GM21737 (cell line): ENCODE data around the gene TBC1D3B.
"Not testable (repeated sequence)": the region's sequence is repeated elsewhere in the genome, so short reads cannot be mapped to it uniquely, and the experiment has no call there.

Experiments used
- ATAC-seq: cut with Tn5 transposase; IDR thresholded peaks from one replicate; pipeline ENCODE4 v1.9.1; 2021; ENCODE audit warnings: mild to moderate bottlenecking, moderate library complexity; ENCODE audit not compliant: unreplicated experiment

TBC1D3B gene

DNA sequence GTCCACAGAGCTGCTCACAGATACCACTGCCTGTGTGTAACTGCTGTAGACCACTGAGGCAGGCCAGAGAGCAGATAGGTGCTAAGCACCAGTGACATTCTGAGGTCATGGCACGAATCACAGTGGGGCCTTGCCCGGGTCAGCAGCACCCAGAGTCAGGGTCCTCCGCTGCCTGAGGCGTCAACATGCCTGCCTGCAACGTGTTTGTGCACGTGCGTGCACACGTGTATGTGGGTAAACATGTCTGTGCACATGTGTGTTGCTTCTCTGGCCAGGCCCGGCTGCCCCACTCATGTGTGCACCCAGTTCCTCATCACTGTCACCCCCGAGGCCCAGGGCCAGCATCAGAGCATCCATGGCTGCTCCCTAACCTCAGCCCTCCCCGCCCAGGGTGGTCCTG lies at the start of gene TBC1D3B:
TBC1D3B (minus strand) TSS at position 101 of the 400 bp plus-strand sequence. CDS start 1,586 bp downstream, outside the sequence.
- not testable (repeated sequence) for ATAC-seq

DNA sequence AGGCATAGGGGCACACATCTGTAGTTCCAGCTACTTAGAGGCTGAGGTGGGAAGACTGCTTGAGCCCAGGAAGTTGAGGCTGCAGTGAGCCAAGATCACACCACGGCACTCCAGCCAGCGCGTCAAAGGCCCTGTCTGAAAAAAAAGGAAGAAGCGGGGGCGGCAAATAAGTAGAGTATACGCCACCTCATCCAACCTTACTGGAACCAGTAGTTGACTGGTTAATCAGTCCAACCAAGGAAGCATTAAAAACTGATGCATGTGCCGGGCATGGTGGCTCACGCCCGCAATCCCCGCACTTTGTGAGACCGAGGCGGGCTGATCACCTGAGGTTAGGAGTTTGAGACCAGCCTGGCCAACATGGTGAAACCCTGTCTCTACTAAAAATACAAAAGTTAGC lies 46.5 kb upstream of the TBC1D3B start:
- not testable (repeated sequence) for ATAC-seq

DNA sequence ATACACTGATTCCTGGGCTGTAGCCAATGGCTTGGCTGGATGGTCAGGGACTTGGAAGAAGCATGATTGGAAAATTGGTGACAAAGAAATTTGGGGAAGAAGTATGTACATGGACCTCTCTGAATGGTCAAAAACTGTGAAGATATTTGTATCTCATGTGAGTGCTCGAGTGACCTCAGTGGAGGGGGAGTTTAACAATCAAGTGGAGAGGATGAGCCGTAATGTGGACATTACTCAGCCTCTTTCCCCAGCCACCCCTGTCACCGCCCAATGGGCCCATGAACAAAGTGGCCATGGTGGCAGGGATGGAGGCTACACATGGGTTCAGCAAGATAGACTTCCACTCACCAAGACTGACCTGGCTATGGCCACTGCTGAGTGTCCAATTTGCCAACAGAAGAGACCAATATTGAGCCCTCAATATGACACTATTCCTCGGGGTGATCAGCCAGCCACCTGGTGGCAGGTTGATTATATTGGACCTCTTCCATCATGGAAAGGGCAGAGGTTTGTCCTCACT lies 45.2 kb upstream of the TBC1D3B start:
- not testable (repeated sequence) for ATAC-seq

DNA sequence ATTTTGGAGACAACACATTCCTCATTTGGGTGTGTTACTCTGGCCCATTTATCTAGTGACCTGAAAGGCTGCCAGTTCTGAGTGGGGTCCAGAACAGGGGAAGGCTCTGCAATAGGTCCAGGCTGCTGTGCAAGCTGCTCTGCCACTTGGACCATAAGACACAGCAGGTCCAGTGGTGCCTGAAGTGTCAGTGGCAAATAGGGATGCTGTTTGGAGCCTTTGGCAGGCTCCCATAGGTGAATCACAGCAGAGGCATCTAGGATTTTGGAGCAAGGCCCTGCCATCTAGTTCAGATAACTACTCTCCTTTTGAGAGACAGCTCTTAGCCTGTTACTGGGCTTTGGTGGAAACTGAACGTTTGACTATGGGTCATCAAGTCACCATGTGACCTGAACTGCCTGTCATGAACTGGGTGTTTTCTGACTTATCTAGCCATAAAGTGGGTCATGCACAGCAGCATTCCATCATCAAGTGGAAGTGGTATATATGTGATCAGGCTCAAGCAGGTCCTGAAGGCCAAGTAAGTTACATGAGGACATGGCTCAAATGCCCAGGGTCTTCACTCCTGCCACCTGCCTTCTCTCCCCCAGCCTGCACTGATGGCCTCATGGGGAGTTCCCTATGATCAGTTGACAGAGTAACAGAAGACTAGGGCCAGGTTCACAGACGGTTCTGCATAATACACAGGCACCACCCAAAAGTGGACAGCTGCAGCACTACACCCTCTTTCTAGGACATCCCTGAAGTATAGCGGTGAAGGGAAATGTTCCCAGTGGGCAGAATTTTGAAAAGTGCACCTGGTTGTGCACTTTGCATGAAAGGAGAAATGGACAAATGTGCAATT lies 44.5 kb upstream of the TBC1D3B start:
- not testable (repeated sequence) for ATAC-seq

DNA sequence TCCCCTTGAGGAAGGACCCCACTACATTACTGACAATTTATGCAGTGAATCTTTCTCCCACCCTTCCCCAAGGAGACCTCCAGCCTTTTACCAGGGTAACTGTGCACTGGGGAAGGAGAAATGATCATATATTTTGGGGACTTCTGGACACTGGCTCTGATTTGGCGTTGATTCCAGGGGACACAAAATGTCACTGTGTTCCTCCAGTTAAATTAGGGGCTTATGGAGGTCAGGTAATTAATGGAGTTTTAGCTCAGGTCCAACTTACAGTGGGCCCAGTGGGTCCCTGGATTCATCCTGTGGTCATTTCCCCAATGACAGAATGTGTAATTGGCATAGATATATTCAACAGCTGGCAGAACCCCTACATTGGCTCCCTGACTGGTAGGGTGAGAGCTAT lies 43.1 kb upstream of the TBC1D3B start:
- not testable (repeated sequence) for ATAC-seq

DNA sequence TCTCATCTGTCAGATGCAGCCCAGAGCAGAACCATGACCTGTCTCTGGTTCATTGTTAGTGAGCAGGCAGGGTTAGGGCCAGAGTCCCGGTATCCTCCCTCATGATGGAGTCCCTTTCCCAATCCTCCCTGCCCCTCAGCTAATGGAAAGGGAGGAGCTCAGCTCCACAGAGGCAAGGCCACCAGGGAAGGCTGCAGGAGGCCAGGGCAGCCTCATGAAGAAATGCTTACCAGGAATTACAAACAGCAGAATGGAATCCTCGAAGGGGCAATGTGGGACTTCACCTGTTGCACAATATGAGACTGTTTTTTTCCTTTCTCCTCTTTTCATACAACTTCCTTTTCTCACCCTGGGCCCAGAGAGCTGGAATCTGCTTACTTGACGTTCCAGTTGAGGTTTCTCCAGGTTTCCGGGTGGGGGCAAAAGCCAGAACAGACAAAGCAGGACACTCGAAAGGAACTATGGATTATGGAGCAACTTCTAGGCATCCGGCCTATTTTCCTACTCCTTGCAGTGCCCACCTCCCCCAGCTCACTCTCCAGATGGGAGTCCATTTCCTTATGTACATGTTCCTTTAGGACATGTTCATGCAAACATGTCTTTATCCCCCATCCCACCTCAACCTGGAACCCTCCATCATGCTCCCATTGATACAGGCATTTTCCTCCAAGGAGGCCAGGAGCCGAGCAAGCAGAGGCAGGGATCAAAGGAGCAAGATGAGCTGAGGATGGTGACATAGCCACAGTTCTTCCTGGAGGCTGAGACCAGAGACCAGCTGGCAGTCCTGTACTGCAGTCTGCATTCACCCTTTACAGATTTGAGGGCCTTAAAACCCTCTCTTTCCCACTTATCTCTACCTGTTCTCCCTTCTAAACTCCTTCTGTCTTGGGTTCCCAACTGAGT lies 39.2 kb upstream of the TBC1D3B start:
- not testable (repeated sequence) for ATAC-seq

DNA sequence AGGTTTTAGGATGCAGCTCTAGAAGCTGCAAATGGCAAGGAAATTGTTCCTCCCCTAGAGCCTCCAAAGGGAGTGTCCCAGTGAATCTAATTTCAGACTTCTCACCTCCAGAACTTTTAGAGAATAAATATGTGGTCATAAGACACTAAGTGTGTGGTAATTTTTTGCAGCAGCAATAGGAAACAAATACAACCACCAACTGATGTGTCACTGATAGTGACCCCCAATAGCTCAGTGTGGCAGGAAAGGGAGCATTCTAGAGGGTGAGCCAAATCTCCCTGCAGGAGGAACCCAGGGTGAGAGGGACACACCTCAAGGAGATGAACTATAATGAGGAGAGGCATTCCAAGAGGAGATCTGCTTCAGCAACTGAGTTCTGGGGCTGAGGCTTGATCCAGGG lies 38.5 kb upstream of the TBC1D3B start:
- no peak for ATAC-seq

DNA sequence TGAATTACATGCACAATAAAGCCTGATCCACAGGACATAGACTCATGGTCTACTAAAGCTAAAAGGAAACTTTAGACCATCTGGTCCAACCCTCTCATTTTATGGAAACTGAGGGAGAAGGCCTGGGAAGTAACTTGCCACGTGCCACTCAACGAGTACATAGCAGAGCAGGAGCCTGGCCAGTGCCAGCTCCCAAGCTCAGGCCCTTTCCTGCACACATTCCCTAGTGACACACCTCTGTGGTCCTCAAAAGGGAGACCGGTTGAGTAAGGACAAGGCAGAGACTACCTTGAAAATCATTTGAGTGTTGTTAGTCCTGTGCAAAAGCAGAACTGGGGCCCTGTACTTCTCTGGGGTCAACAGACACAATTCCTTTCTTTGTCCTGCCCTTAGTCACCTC lies 37.3 kb upstream of the TBC1D3B start:
- no peak for ATAC-seq

DNA sequence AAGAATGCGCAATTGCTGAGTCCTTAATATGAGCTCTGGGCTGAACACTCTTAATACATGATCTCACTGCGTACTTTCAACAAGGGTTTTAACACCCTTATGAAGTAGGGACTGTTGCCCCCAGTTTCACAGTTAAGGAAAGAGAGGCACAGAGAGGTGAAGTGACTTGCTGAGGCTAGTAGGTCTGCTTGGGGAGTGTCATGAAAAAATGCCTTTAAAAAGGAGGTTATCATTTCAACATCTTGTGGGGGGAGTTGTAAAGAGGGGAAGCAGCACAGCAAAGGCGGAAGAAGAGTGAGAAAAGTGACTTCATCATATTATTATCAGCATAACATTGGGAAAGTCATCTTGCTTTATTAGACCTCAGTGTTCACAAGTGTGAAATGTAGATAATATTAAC lies 36.5 kb upstream of the TBC1D3B start:
- no peak for ATAC-seq

DNA sequence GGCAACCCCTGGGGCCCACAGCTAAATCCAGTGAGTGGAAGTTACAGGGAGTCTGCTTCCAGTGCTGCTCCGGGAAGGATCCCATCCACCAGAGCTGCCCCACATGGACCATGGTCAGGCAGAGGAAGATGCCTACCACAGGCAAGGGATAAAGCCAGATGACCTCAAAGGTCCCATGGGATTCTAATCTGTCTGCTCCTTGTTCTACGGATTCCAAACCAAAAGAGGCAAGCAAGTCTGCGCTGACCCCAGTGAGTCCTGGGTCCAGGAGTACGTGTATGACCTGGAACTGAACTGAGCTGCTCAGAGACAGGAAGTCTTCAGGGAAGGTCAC lies 35.8 kb upstream of the TBC1D3B start:
- no peak for ATAC-seq

DNA sequence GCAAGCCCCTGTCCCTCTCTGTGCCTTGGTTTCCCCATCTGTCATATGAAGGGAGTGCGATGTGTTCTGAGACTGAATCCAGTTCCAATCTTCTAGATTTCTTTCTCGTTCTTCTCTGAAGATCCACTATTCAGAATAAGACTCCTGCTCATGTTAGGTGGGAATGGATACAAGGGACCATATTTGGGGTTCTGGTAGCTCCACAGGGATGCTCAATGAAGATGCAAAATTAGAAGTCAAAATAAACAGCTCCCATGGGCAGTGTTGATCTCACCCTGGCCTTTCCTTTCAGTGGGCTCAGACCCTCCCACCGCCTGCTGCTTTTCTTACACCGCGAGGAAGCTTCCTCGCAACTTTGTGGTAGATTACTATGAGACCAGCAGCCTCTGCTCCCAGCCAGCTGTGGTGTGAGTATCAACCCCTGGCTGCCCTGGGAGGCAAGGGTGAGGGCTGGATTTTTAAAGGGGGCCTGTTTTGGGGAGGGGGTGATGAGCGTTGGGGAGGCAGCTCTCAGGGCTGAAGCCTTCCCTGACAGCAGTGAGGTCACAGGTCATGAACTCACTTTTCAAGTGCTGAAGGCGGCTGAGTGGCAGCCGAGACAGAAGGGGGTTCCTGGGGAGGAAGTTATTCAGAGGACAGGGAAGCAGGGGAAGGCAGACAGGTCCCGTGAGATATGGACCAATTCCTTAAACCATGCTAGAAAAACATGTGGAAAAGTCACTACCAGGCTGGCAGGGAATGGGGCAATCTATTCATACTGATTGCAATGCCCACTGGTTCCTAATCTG lies 35.2 kb upstream of the TBC1D3B start:
- not testable (repeated sequence) for ATAC-seq

DNA sequence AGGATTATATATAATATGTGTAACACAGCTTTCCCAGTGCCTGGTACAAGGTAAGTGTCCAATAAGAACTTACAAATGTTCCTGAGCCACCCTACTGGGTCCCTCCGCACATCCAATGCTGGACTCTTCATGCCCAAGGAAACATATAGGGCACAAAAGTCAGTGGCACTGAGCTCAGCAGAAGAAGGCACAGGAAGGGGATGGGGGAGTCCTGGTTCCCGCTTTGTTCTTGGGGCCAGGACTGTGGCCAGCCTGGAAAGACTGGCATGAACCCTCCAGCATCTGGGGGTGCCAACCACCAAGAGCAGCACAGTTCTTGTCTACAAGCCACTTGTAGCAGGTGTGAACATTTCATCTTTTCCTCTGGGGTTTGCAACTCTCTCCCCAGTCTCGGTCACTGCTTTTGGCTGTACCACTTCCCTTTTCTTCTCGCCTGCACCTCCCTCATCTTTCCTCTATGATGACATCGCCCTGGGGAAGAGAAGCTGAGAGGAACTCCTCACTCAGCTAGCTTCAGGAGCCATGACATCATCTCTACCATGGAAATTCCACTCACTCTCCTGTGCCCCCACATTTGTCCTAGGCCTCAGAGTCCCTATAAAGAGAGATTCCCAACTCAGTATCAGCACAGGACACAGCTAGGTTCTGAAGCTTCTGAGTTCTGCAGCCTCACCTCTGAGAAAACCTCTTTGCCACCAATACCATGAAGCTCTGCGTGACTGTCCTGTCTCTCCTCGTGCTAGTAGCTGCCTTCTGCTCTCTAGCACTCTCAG lies 34.2 kb upstream of the TBC1D3B start, which contains the start of gene CCL4L2:
CCL4L2 (plus strand) TSS at position 625 of the 773 bp plus-strand sequence.
- peak; percentile 66 for ATAC-seq

DNA sequence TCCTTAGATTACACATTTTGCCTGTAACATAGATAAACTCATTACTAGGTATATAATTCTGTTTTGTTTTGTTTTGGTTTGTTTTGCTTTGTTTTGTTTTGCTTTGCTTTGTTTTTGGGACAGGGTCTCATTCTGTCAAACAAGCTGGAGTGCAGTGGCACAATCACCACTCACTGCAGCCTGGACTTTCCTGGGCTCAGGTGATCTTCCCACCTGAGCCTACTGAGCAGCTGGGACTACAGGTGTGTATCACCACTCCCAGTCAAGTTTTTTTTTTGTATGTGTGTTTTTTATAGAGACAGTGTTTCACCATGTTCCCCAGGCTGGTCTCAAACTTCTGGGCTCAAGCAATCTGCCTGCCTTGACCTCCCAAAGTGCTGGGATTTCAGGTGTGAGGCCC lies 33.1 kb upstream of the TBC1D3B start:
- no peak for ATAC-seq

DNA sequence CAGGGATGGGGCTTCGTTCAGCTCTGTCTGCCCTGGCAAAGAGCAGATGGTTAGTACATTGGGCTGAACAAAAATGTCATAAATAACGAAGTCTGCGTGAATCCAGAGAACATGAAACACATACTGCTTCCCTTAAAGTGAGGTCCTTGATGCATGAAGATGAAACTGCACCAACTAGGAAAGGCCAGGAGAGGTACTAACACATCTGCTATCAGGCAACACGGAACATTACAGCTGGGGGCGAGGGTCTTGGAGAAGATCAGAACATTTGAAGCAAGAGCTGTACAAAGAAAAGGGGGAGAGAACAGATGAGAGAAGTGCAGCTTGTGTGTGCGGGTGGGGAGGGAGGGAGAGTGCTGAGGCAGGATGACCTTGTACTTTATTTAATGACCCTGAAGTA lies 30.9 kb upstream of the TBC1D3B start:
- ATAC-seq = not testable (repeated sequence)

DNA sequence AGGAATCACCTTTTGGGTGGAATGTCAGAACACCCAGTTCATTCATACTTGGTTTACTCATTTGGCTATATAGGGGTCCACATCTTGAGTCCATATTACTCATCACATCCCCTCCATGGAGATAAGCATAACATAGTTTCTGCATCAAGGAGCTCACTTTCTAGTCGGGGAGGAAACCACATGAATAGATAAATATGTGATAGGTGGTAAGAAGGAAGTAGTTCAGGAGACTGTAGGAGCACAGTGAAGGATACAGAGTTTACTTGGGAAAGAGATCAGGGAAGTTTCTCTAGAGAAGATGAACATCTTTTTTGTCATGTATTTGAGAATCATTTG lies 30.0 kb upstream of the TBC1D3B start:
- not testable (repeated sequence) for ATAC-seq

DNA sequence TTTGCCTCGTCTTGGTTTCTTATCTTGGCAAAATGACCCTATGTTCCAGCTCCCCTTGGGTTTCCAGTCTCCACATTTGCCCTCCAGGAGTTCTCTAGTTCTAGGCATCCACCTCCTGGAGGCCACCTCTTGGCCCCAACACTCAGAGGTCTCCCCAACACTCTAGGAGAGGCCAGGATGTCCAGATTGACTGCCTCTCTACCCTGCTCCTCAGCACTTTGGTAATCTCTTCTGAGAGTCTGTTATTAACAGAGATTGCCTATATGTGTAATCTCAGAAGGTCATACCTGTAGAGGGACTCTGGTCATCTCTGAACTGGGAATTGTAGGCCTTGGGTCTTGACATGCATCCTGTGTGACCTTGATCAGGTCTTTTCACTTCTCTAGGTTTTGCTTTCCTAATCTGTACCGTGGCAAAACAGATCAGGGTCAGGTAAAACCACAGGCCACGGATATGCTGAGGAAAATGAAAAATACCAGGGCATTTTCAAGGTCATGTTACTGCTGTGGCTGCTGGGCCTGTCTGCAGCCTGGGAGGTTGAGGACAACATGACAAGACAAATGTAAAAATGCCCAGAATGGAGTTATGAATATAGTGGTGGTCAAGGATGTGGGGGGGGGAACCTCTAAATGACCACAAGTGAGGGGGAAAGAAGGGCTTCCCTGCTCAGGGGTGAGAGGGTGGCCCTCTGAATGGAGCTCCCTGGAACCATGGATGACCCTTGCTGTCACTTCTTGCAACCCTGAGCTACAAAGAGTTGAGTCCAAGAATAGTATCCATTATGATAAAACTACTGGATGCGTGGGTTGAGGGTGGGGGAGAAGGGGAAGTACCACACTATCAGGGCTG lies 29.4 kb upstream of the TBC1D3B start:
- ATAC-seq = no peak

DNA sequence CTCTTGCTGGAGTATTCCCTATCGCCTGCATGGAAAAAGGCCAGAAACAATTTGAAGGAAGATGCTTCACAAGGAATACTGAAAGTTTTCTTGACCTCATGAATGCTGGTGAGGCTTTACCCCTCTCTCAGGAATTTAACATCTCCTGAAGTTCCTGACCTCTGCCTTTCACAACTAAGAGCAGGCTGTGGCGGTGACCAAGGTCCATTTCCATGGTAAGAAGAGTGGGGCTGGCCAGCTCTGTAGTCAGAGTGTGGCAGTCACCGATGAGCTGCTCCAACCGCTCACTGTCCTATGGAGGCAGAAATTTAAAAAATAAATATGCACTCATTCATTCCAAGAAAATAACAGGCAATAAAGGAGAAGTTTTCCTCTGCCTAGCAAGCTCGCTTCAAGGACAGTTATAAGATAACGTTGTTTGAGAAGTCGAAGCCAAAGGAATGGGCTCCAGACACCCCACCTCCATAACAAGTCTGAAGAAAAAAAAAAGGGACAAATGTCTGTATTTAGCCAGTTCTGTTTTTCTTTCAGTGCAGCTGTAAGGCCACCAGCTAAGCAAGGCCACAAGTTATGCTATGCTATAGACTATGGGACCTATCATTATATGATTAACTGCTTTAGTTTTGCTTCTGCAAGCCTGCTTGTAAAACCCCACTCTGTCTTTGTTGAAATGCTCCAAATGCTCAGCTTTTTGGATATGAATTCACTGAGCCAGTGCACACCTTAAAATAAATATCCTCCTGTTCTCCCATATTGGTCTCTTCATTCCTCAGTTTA lies 28.5 kb upstream of the TBC1D3B start:
- no peak for ATAC-seq

DNA sequence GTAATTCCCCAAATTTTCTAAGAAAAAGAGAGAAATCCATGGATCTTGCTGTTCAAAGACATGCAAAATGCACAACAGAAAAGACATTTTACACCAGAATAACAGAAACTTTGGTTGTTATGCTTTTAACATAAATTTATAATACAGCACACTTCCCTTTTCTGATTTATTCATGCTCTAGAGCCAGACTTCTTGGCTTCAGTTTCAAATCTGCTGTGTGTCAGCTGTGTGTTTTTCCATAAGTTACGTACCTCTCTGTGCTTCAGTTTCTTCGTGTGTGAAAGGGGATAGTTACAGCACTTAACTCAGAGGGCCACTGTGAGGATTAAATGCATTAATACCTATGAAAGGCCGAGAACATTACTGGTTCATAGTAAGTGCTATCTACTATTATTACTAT lies 26.9 kb upstream of the TBC1D3B start:
- ATAC-seq = no peak
